Measurements from ENCODE around the gene XCL1. TPM values are rescaled to one million over a fixed set of nuclear protein-coding genes. Genes with fewer than 3 reads are reported as not detected.
A peak's percentile ranks its signal among the peaks of the same experiment; 100 is the strongest.
"Not testable (repeated sequence)": the region's sequence is repeated elsewhere in the genome, so short reads cannot be mapped to it uniquely, and the experiment has no call there.

The XCL1 gene
- total RNA-seq, 1 donor from 2014 or later = 0.27 TPM

- intact Hi-C loops (cut with micrococcal nuclease) = loop anchor here (10.0 kb wide), 1 partner anchor 128 kb away; no protein-coding TSS in a partner anchor
- H3K4me3 ChIP-seq = no peak overlapping the region
- no peaks in the 10 kb centered on the region for H3K9me3 ChIP-seq (replicated peaks)
- no peak for DNase-seq
- no peaks in the 10 kb centered on the region for H3K27me3 ChIP-seq (ENCODE audit: low read depth)
- no peaks in the 10 kb centered on the region for H3K36me3 ChIP-seq
- no peak overlapping the region for H3K27ac ChIP-seq (replicated peaks)
- no peak for TF ChIP-seq CTCF (IDR thresholded peaks at IDR 0.05; ENCODE audit: borderline replicate concordance)
- no peaks in the 10 kb centered on the region for H3K4me1 ChIP-seq
Measured at GRCh38 chr1:168572633-168573032, 3.8 kb upstream of the XCL1 start.

GRCh38 chr1:168574234-168574633 lies 2.2 kb upstream of the XCL1 start:
- H3K4me1 ChIP-seq; H3K9me3 ChIP-seq (replicated peaks); H3K27me3 ChIP-seq (ENCODE audit: low read depth); H3K4me3 ChIP-seq; DNase-seq; H3K27ac ChIP-seq (replicated peaks); H3K36me3 ChIP-seq: not testable (repeated sequence)
- TF ChIP-seq CTCF (IDR thresholded peaks at IDR 0.05; ENCODE audit: borderline replicate concordance) = peak; percentile 55
- intact Hi-C loops (cut with micrococcal nuclease) = loop anchor here (10.0 kb wide), 1 partner anchor 129 kb away; no protein-coding TSS in a partner anchor

- not testable (repeated sequence) for H3K4me1 ChIP-seq; H3K27me3 ChIP-seq (ENCODE audit: low read depth); H3K36me3 ChIP-seq; DNase-seq; H3K9me3 ChIP-seq (replicated peaks); H3K4me3 ChIP-seq; H3K27ac ChIP-seq (replicated peaks)
- intact Hi-C loops (cut with micrococcal nuclease) = loop anchor here (10.0 kb wide), 1 partner anchor 134 kb away; no protein-coding TSS in a partner anchor
Measured at GRCh38 chr1:168578531-168579185, 2.3 kb downstream of the XCL1 start.

- H3K4me1 ChIP-seq; H3K36me3 ChIP-seq; H3K27me3 ChIP-seq (ENCODE audit: low read depth); H3K9me3 ChIP-seq (replicated peaks); H3K27ac ChIP-seq (replicated peaks); H3K4me3 ChIP-seq; intact Hi-C loops (cut with micrococcal nuclease); DNase-seq: not testable (repeated sequence)
Measured at GRCh38 chr1:168580290-168580689, 3.9 kb downstream of the XCL1 start.

- H3K9me3 ChIP-seq (replicated peaks); H3K27ac ChIP-seq (replicated peaks); H3K4me3 ChIP-seq; intact Hi-C loops (cut with micrococcal nuclease); H3K27me3 ChIP-seq (ENCODE audit: low read depth); H3K36me3 ChIP-seq; DNase-seq: not testable (repeated sequence)
- H3K4me1 ChIP-seq = peaks cover 12% of the 10 kb centered on the region
Measured at GRCh38 chr1:168580991-168581390, 4.6 kb downstream of the XCL1 start.

GRCh38 chr1:168581817-168582572 lies 5.6 kb downstream of the XCL1 start:
- intact Hi-C loops (cut with micrococcal nuclease) = no loop called here
- Histone ChIP-seq H3K27me3 (ENCODE audit: low read depth) (no peaks in the 10 kb centered on the region), H3K9me3 (replicated peaks) (no peaks in the 10 kb centered on the region), H3K27ac (replicated peaks) (no peak overlapping the region), H3K4me3 (no peak overlapping the region), H3K36me3 (no peaks in the 10 kb centered on the region), H3K4me1 (peaks cover 14% of the 10 kb centered on the region)
- no peak for DNase-seq
- TF ChIP-seq CTCF (IDR thresholded peaks at IDR 0.05; ENCODE audit: borderline replicate concordance) = no peak

Data from left ventricle myocardium inferior (tissue), 1 donor.